Activated CD4-positive, CD25-positive, alpha-beta regulatory T cell treated with anti-CD3 and anti-CD28 coated beads, Interleukin-2, amount 50 U/mL, for 72 hours (primary cell): Measurements from ENCODE around the gene CCL27.

Experiments used
- DNase-seq: peaks from one replicate; pipeline ENCODE4 v3.0.0; 2021

The CCL27 gene

DNA sequence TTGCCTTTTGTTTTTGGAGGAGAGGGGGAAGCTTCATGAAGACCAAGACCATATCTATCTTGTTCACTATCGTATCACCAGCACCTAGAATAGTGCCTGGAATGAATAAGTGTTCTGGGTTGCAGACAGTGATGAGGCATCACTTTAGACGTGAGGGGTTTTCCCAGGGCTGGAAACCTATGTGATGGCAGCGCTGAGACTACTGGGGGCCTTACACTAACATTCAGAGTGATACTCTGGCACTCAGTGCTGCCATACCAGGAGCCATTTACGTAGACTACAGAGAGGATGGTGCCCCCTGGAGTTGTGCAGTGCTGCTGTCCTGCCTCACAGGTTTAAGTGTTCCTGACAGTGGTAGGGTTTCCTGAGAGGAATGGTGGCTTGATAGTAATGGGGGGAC is 21.7 kb upstream of the CCL27 start:
- no peak for DNase-seq

DNA sequence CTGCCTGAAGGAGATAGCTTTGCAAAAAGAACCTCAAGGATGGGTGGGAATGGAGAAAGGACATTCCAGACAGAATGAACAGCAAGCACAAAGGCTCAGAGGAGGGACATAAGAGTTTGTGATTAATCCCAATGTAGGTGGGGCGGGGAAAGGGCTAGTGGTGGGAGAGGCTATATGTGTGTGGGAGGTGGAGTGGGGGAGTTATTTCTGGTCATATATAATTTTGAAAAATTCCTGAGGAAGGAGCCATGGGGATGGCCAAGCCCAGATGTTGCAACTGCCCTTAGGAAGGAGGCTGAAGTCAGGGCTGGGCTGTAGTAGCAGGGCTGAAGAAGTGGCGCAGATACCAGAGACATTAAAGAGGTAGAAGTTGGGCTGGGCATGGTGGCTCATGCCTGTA is 13.4 kb upstream of the CCL27 start:
- no peak for DNase-seq

GRCh38 chr9:34675048-34675714 is 12.7 kb upstream of the CCL27 start:
- DNase-seq: no peak

- DNase-seq: no peak
Observed at GRCh38 chr9:34674440-34674839, 12.0 kb upstream of the CCL27 start.

- DNase-seq: no peak
Observed at GRCh38 chr9:34671307-34671706, 8.8 kb upstream of the CCL27 start.

DNA sequence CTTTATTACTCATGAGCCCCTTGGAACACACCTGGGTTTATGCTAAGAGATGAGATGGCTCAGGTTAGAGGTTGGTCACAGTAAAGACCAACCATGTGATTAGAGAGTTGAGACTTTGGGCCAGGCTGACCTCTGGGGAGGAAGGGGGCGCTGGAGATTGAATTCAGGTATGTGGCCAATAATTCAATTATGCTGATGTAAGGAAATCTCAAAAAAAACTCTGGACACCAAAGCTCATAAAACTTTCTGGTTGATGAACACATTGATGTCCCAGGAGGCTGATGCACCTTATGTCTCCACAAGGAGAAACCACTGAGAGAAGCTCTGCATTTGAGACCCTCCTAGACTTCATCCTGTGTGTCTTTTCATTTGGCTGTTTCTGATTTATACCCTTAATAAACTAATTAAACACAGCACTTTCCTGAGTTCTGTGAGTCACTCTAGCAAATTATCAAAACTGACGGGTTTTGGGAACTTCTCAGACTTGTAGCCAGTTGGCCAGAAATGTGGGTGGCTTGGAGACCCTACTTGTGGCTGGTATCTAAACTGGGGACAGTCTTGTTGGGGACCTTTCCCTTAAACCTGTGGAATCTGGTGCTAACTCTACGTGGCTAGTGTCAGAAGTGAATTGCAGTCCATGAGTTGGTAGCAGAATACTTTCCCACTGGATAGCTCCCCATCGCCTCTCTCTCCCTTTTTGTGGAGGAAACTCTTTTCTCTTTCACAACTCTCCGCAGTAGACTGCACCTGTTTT is 7.5 kb upstream of the CCL27 start:
- DNase-seq: no peak

GRCh38 chr9:34665381-34666250 is 3.2 kb upstream of the CCL27 start:
- DNase-seq: peak; percentile 81

DNA sequence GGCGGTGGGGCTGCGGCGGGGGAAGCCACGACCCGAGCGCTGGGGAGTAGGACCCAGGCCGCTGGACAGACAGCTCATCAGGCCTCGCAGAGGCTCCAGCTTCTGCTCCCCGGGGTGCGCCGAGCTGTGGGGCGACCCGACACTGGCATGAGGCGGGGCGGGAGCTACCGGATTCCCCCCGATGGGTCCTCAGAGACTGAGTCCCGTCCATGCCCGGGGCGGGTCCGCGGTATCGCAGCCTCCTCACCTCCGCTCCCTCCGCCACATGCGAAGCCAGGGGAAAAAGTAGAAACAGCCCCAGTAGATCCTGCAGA is 2.6 kb upstream of the CCL27 start:
- no peak for DNase-seq

DNA sequence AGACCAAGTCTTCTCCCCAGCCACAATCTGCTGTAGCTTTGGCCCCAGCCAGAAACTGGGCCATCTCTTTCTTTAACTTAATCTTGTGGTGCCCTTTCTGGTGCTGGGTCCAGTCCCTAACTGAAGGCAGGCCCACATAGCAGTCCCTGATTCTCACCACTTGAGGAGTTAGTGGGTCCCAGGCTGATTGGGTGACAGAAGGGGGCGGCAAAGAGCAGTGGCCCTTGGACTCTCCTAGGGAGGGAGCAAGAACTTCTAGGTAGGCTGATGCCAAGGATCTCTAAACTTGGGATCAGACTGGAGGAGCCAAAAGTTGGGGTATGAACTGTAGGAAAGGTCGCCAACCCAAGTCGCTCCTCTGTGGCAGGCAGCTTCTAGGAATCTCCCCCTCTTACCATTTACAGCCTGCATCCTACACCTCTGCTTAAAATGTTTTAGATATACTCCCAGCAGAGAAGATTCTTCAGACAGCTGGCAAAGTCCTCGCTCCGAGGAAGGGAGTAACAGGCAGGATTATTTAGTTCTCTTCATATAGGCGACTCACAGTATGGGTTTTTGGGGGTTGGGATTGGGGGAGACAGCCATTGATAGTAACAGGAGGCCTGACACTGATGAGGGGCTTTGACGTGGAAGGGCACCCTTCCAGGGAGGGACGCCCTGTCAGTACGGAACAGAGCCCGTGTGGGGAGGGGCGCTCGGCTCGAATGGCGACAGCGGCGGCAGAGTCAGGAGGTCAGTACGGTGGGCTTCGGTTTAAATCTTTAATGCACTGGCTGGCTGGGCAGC is 2.0 kb upstream of the CCL27 start:
- peak; percentile 68 for DNase-seq

GRCh38 chr9:34663303-34663605 is 797 bp upstream of the CCL27 start:
- no peak for DNase-seq

DNA sequence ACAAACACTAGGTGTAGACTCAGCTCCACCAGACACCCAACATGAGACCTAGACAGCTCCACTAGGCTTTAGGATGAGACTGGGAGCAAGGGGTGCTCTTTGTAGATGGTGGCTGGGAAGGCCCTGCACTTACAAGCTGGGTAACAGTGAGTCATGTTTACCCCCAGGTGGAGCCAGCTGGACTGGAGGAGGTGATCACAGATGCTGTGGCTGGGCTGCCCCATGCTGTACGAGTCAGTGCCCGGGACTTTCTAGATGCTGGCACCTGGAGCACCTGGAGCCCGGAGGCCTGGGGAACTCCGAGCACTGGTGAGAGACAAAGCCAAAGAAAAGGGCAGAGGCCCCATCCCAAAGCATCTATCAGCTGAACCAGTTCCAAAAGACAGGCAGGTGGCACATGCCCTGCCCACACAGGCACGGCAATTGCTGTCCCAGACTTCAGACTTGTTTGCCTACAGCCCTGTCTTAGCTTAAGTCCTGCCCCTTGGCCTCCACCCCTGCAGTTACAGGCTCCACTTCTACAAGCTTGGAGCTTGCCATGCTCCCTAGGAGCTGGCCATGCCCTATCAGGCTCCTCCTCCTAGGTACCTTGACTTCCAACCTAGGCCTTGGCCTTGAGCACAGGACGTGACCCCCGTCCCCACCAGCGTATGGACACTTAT is 2.7 kb downstream of the CCL27 start:
- no peak for DNase-seq

DNA sequence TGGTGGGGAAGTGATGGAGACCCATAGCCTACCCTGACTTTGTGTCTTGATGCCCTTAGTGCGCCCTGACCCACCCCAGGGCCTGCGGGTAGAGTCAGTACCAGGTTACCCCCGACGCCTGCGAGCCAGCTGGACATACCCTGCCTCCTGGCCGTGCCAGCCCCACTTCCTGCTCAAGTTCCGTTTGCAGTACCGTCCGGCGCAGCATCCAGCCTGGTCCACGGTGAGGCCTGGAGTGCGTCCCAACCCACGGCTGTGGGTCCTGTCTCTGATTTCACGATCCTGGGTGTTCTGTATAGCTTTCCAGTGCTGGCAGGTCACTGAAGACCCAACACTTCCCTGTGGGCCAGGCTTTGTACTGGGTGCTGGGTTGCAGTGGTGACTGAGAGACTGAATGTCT is 4.0 kb downstream of the CCL27 start:
- DNase-seq: no peak

DNA sequence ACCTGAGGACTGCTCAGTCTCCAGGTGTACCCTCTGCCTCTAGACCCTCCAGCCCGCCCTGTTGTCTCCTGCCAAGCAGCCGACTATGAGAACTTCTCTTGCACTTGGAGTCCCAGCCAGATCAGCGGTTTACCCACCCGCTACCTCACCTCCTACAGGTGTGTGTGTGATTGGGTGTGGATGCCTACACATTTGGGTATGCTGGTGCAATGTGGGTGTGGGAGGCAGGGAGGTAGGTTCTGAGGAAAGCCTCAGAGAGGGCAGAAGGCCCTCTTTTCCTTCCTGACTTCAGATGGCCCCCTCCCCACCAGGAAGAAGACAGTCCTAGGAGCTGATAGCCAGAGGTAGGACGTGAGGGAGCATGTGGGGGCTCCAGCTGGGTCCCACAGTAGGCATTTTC is 5.5 kb downstream of the CCL27 start:
- DNase-seq: no peak

DNA sequence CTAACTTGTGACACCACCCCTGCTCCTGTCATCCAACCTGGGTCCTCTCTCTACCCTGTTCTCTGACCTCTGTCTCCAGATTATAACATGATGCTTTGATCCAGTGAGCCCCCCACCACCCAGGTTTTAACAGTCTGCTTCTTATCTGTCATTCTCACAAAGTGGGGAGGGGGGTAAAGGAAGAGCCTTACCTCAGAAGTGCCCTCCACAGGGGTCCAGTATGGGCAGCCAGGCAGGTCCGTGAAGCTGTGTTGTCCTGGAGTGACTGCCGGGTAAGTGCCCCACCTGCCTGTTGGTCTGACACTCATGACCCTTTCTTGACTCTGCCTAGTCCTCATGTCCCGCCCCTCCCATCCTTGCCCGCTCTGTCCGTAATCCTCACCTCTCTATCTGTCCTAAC is 7.1 kb downstream of the CCL27 start:
- DNase-seq: no peak

DNA sequence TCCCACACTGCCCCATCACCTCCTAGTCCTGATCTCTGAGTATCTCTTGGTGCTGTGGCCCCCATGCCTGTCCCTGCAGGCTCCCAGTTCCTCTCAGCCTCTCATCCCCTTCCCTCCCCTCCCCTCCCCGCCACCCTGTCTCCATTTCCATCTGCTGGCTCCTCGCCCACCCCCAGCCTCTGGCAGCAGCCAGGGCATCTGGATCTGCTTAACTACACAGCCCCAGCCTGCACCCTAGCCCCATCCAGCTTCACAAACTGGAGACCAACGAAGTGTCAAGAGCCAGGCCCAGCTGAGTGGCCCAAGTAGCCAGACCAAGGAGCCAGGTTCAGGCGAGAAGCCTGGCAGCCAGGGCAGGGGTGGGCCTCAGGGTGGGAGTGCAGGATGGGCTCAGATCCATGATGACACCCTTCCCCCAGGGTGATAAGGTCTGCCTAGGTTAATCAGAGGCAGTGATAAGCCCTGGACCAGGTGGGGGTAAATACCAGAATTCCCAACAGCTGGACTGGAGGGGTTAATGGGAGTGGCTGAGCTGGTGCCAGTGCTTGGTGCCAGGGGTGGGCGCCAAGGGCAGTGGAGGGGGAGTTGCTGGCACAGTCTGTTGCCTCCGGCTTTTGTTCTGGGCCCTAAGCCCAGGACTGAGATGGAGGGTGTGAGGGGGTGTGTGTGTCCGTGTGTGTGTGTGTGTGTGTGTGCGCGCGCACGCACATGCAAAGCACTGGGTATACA is 8.0 kb downstream of the CCL27 start:
- DNase-seq: no peak

DNA sequence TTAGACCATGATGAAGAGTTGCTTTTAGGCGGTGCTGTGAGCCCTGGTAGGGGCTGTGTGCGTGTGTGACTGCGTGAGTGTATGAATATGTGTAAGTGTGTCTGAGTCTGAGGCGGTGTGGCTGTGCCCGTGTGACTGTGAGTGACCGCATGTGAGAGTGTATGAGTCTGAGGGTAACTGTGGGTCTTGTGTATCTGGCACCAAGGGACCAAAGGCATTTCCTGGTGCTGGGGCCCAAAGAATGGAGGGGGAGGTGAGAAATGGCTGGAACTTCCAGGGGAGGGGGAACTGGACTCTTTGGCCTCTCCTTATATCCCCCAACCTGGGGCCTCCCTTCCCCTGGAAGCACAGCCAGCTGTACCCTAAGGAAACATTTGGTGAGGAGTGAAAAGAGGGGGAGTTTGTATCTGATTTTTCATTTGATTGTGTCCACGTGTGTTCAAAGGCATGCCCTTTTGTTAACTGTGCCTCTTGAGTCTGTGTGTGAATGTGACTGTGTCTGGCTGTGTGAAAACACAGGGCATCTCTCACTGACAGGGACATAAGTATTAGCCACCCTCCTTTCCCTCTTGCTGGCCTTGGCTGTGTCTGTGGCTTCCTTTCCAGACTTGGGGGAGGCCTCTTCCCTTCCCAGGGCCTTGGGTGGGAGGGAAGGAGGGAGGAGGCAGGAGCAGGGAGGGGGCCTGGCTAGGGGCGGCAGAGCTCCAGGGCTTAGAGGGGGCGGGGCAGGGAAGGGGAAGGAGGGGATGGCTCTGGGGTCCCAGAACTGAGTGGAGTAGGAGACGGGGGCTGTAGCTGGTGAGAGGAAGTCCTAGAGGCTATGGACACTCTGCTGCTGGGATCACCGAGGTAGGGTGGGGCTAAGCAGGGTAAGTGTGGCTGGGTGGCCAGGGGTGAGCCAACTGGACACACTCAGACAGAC is 9.0 kb downstream of the CCL27 start:
- DNase-seq: no peak

- no peak for DNase-seq
Observed at GRCh38 chr9:34652602-34653000, 9.9 kb downstream of the CCL27 start.

- peak; percentile 48 for DNase-seq
Observed at GRCh38 chr9:34651876-34652601, 10.4 kb downstream of the CCL27 start, which contains the start of gene IL11RA. TSS of gene IL11RA (plus strand) at chr9:34652185. CDS start at chr9:34655218, 3,033 bp downstream.

- no peak for DNase-seq
Observed at GRCh38 chr9:34651321-34651720, 11.1 kb downstream of the CCL27 start.

DNA sequence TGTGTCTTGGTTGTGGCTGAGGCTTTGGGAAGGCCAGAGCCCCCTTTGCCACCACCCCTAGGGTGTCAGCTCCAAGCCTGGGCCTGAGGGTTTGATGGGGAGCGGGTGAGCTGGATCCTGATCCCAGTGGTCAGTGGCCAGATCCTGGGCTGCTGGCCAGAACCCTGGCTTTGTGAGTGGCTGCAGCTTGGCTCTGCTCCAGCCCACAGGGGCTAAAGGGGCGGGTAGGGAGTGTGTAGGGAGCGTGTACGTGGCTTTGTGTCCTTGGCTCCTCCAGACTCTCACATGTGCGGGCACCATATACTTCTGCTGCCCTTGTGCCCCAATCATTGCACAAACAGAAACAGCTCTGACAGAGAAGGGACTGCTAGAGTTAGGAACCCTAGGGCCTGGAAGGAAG is 11.6 kb downstream of the CCL27 start:
- no peak for DNase-seq
